Endothelial cell of umbilical vein (primary cell): Measurements from ENCODE around the gene ANAPC5.

Experiments used
- EZH2 ChIP-seq: IDR thresholded peaks from 2 replicates; pipeline ENCODE4 v1.6.1; 2012; ENCODE audit warnings: borderline replicate concordance, low read depth, mild to moderate bottlenecking, moderate library complexity, low read length, inconsistent platforms; ENCODE audit not compliant: severe bottlenecking
- FOS ChIP-seq: IDR thresholded peaks from 2 replicates; pipeline ENCODE4 v1.6.1; 2011; ENCODE audit warnings: mild to moderate bottlenecking, low read length, moderate library complexity, borderline replicate concordance; ENCODE audit not compliant: insufficient read depth
- GATA2 ChIP-seq: IDR thresholded peaks from 2 replicates; pipeline ENCODE4 v1.7.0; 2011; ENCODE audit warnings: low read depth, mild to moderate bottlenecking, moderate library complexity, mixed read lengths, low read length; ENCODE audit not compliant: insufficient read length, insufficient read depth
- JUN ChIP-seq: IDR thresholded peaks from 2 replicates; pipeline ENCODE4 v1.6.1; 2011; ENCODE audit warnings: borderline replicate concordance, low read depth; ENCODE audit not compliant: insufficient read length, insufficient read depth
- MAX ChIP-seq: IDR thresholded peaks from 2 replicates; pipeline ENCODE4 v1.6.1; 2011; ENCODE audit not compliant: insufficient read depth, insufficient read length
- MYC ChIP-seq: IDR thresholded peaks from one replicate; pipeline ENCODE4 v1.6.1; 2011; ENCODE audit warnings: mild to moderate bottlenecking, low read depth, low read length
- POLR2A ChIP-seq: IDR thresholded peaks from 2 replicates; pipeline ENCODE4 v1.6.1; 2012; ENCODE audit warnings: low read depth, mild to moderate bottlenecking, control low read depth, low read length
- POLR2AphosphoS5 ChIP-seq: IDR thresholded peaks from 2 replicates; pipeline ENCODE4 v1.6.1; 2012; ENCODE audit warnings: low read depth, mild to moderate bottlenecking, control low read depth, low read length, moderate library complexity; ENCODE audit not compliant: insufficient read depth
- TF ChIP-seq, protein P1 (sequence below), 2 donors: IDR thresholded peaks; 1 replicate in 1 of 2; 2 replicates in 1 of 2; pipeline ENCODE4 v1.5.1; 2011; ENCODE audit warnings: low read length in 2 of 2, mild to moderate bottlenecking in 2 of 2, moderate library complexity in 2 of 2, control low read depth in 1 of 2, inconsistent platforms in 1 of 2, low read depth in 1 of 2; ENCODE audit not compliant: insufficient read depth in 1 of 2; ENCODE audit errors: extremely low read depth in 1 of 2

DNA sequence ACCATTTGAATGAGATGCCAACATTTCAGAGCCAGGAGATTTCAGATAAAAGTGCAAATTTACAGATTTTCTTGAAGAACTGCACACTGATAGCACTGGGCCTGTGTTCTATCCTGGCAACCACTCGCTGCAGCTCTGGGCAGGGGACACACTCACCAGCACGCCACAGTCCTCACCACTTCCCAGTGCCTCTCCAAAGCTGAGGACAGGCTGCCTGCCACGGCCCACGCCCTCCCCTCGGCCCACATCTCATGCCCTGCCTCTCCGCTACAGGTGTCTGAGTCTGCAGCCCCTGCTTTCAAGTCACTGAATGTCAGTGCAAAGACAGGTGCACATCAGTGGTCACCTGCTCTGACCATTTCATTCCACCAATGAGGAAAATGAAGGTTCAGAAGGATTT lies 68.4 kb downstream of the ANAPC5 start:
- TF ChIP-seq JUN (no peak), EZH2 (no peak), POLR2AphosphoS5 (no peak), POLR2A (no peak), MYC (no peak), FOS (no peak), GATA2 (no peak), MAX (no peak)
- TF ChIP-seq, protein P1, sequence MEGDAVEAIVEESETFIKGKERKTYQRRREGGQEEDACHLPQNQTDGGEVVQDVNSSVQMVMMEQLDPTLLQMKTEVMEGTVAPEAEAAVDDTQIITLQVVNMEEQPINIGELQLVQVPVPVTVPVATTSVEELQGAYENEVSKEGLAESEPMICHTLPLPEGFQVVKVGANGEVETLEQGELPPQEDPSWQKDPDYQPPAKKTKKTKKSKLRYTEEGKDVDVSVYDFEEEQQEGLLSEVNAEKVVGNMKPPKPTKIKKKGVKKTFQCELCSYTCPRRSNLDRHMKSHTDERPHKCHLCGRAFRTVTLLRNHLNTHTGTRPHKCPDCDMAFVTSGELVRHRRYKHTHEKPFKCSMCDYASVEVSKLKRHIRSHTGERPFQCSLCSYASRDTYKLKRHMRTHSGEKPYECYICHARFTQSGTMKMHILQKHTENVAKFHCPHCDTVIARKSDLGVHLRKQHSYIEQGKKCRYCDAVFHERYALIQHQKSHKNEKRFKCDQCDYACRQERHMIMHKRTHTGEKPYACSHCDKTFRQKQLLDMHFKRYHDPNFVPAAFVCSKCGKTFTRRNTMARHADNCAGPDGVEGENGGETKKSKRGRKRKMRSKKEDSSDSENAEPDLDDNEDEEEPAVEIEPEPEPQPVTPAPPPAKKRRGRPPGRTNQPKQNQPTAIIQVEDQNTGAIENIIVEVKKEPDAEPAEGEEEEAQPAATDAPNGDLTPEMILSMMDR (IDR thresholded peaks at IDR 0.05; ENCODE audit: extremely low read depth in 1 of 2, insufficient read depth in 1 of 2, low read depth in 1 of 2, low read length in 2 of 2) = no peak
